Glutamatergic neuron (in vitro differentiated cells): ENCODE measurements around the gene ABCB6. TPM values are rescaled to one million over a fixed set of nuclear protein-coding genes. Genes with fewer than 3 reads are reported as not detected.

Experiments
- DNase-seq: peaks from one replicate; pipeline ENCODE4 v3.0.0; 2022
- H3K27ac Mint-ChIP-seq: one replicate; pipeline ENCODE4 v1.8.0; 2020; ENCODE audit warnings: mild to moderate bottlenecking, mixed read lengths, inconsistent platforms; ENCODE audit not compliant: unreplicated experiment
- H3K27me3 Mint-ChIP-seq: one replicate; pipeline ENCODE4 v1.8.0; 2020; ENCODE audit warnings: mild to moderate bottlenecking, moderate library complexity, mixed read lengths, inconsistent platforms; ENCODE audit not compliant: unreplicated experiment
- H3K36me3 Mint-ChIP-seq: one replicate; pipeline ENCODE4 v1.8.0; 2020; ENCODE audit warnings: mild to moderate bottlenecking, mixed read lengths, inconsistent platforms; ENCODE audit not compliant: unreplicated experiment
- H3K4me1 Mint-ChIP-seq: one replicate; pipeline ENCODE4 v1.8.0; 2020; ENCODE audit warnings: mild to moderate bottlenecking, low read depth, mixed read lengths, inconsistent platforms; ENCODE audit not compliant: unreplicated experiment
- H3K4me3 Mint-ChIP-seq: one replicate; pipeline ENCODE4 v1.8.0; 2020; ENCODE audit warnings: mild to moderate bottlenecking, mixed read lengths, inconsistent platforms; ENCODE audit not compliant: unreplicated experiment
- H3K9me3 Mint-ChIP-seq: one replicate; pipeline ENCODE4 v1.8.0; 2020; ENCODE audit warnings: mild to moderate bottlenecking, moderate library complexity, mixed read lengths, inconsistent platforms; ENCODE audit not compliant: unreplicated experiment
- CTCF ChIP-seq: fragments of 200-600 bp; sonication (generic); IDR thresholded peaks from one replicate; pipeline ENCODE4 v1.5.0; 2021; ENCODE audit not compliant: partially characterized antibody, unreplicated experiment
- total RNA-seq: library from RNA; stranded (reverse); fragmentation: NEBNext Ultra II Directional; extraction: Animal tissue kit (Norgen Biotek cat#: 25700); gene quantifications from one replicate; pipeline ENCODE4 v1.2.1, GENCODE V29; 2021; ENCODE audit not compliant: unreplicated experiment

The ABCB6 gene
- total RNA-seq, 1 donor from 2014 or later: 49.4 TPM

GRCh38 chr2:219207134-219207883 lies 11.4 kb downstream of the ABCB6 start:
- Mint-ChIP-seq H3K27me3 (no peaks in the 10 kb centered on the region), H3K27ac (peak overlapping the region; percentile 80), H3K36me3 (no peaks in the 10 kb centered on the region), H3K4me3 (peak overlapping the region; percentile 89), H3K9me3 (peaks cover 14% of the 10 kb centered on the region), H3K4me1 (peaks cover 5% of the 10 kb centered on the region)
- DNase-seq: no peak
- TF ChIP-seq CTCF: no peak

- no peak for TF ChIP-seq CTCF
- H3K36me3 Mint-ChIP-seq: no peaks in the 10 kb centered on the region
- DNase-seq: peak; percentile 96
- peaks cover 12% of the 10 kb centered on the region for H3K9me3 Mint-ChIP-seq
- peak within 1 kb of the TSS; percentile 92 for H3K27ac Mint-ChIP-seq
- peaks cover 5% of the 10 kb centered on the region for H3K4me1 Mint-ChIP-seq
- H3K27me3 Mint-ChIP-seq: no peaks in the 10 kb centered on the region
- peak within 1 kb of the TSS; percentile 89 for H3K4me3 Mint-ChIP-seq
These were observed 12.2 kb downstream of the ABCB6 start, which contains the start of gene ZFAND2B for GRCh38 chr2:219206328-219207133. ZFAND2B (plus strand) TSS chr2:219206782; CDS start chr2:219206988, 206 bp downstream.

- no peak for TF ChIP-seq CTCF
- Mint-ChIP-seq H3K27ac (peak overlapping the region; percentile 92), H3K36me3 (no peaks in the 10 kb centered on the region), H3K4me3 (peak overlapping the region; percentile 89), H3K4me1 (peaks cover 5% of the 10 kb centered on the region), H3K9me3 (peaks cover 12% of the 10 kb centered on the region), H3K27me3 (no peaks in the 10 kb centered on the region)
- DNase-seq: no peak
These were observed 12.8 kb downstream of the ABCB6 start for GRCh38 chr2:219205981-219206327.

- Mint-ChIP-seq H3K4me1 (peaks cover 5% of the 10 kb centered on the region), H3K4me3 (peak overlapping the region; percentile 30), H3K27me3 (no peaks in the 10 kb centered on the region), H3K27ac (no peak overlapping the region), H3K36me3 (no peaks in the 10 kb centered on the region), H3K9me3 (peaks cover 12% of the 10 kb centered on the region)
- TF ChIP-seq CTCF: no peak
- no peak for DNase-seq
These were observed 13.6 kb downstream of the ABCB6 start for GRCh38 chr2:219205165-219205538.
